ENCODE results near the gene SRC. TPM values are rescaled to one million over a fixed set of nuclear protein-coding genes. Genes with fewer than 3 reads are reported as not detected.

The SRC gene
- total RNA-seq, 4 donors from 2014 or later = 30.6 to 54.7 (median 45.0) TPM

DNA sequence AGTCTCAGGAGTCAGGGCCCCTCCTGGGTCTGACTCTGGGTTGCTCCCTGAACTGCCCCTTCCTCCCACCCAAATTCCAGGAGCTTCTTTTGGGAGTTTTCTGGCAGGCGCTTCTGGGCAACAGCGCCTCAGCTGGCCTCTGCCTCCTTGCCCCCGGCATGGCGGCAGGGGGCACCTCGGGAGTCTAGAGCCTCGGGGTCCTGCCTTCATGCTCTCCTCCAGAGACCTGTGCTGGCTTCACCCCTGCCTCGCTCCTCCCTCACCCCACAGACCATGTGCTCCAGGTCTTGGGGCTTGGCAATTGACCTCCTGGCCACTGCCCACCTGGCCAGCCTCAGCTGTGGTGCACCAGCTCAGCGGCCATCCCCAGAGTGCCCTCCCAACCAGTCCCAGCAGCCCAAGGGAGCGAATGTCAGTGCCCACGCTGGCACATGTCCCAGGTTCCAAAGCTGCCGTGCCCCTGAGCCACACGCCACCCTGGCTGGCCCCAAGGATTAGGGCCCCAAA, 43.4 kb downstream of the SRC start:
- Histone ChIP-seq H3K4me1 (peaks cover 0 to 25% (median 7%) of the 10 kb centered on the region in 3 donors), H3K27me3 (no peaks in the 10 kb centered on the region), H3K27ac (no peak overlapping the region), H3K36me3 (peaks cover 0 to 93% of the 10 kb centered on the region in 2 donors), H3K4me3 (no peak overlapping the region), H3K9me3 (no peaks in the 10 kb centered on the region)
- ATAC-seq = no peak
- no CpG with 5 or more reads among the region's 12 CpGs for WGBS, 2 donors (ENCODE audit: low coverage in 1 of 2)
- TF ChIP-seq POLR2AphosphoS5 (IDR thresholded peaks at IDR 0.05) = no peak
- TF ChIP-seq EP300 (IDR thresholded peaks at IDR 0.05) = no peak
- no peak for TF ChIP-seq POLR2A (IDR thresholded peaks at IDR 0.05)
- TF ChIP-seq, protein P1, sequence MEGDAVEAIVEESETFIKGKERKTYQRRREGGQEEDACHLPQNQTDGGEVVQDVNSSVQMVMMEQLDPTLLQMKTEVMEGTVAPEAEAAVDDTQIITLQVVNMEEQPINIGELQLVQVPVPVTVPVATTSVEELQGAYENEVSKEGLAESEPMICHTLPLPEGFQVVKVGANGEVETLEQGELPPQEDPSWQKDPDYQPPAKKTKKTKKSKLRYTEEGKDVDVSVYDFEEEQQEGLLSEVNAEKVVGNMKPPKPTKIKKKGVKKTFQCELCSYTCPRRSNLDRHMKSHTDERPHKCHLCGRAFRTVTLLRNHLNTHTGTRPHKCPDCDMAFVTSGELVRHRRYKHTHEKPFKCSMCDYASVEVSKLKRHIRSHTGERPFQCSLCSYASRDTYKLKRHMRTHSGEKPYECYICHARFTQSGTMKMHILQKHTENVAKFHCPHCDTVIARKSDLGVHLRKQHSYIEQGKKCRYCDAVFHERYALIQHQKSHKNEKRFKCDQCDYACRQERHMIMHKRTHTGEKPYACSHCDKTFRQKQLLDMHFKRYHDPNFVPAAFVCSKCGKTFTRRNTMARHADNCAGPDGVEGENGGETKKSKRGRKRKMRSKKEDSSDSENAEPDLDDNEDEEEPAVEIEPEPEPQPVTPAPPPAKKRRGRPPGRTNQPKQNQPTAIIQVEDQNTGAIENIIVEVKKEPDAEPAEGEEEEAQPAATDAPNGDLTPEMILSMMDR (IDR thresholded peaks at IDR 0.05) = no peak

DNA sequence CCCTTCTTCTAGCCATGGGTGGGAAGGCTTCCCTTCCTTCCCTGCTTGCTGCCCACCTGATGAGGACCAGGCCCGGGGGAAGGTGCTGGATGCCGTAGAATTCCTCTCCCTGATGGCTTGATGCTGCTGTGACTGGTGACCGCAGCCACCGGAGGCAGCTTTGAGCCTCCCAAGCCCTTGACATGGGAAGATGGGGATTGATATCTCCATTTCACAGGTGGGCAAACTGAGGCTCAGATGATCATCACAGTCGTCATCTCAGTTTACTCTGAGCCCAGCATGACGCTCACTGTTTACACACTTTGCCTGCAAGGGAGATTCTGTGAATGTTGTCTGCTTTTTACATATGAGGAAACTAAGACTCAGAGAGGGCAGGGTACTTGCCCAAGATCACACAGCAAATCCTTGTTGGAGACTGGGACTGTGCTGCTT, 43.9 kb downstream of the SRC start:
- Histone ChIP-seq H3K4me1 (peaks cover 0 to 25% (median 3%) of the 10 kb centered on the region in 3 donors), H3K36me3 (peaks cover 0 to 99% of the 10 kb centered on the region in 2 donors), H3K4me3 (no peak overlapping the region), H3K27ac (no peak overlapping the region), H3K9me3 (no peaks in the 10 kb centered on the region), H3K27me3 (no peaks in the 10 kb centered on the region)
- 100% methylated on average over 2 to 4 of the region's 6 CpGs for WGBS, 2 donors (ENCODE audit: low coverage in 1 of 2)
- TF ChIP-seq POLR2AphosphoS5 (IDR thresholded peaks at IDR 0.05) (no peak), POLR2A (IDR thresholded peaks at IDR 0.05) (no peak), EP300 (IDR thresholded peaks at IDR 0.05) (no peak)
- TF ChIP-seq, protein P1 (IDR thresholded peaks at IDR 0.05) = no peak
- ATAC-seq = no peak

DNA sequence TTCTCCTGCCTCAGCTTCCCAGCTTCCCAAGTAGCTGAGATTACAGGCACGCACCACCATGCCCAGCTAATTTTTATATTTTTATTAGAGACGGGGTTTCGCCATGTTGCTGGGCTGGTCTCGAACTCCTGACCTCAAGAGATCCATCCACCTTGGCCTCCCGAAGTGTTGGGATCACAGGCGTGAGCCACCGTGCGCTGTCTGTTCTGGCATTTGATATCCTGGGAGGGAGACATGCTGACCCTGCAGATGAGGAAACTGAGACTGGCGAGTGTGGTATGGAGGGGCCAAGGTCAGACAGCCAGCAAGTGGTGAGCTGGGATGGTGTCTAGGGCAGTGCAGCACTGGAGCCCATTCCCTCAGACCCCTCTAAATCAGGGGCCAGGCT, 44.6 kb downstream of the SRC start:
- Histone ChIP-seq H3K27ac (no peak overlapping the region), H3K36me3 (peaks cover 0 to 99% of the 10 kb centered on the region in 2 donors), H3K4me1 (peaks cover 0 to 27% (median 6%) of the 10 kb centered on the region in 3 donors), H3K27me3 (no peaks in the 10 kb centered on the region), H3K9me3 (no peaks in the 10 kb centered on the region), H3K4me3 (no peak overlapping the region)
- TF ChIP-seq, protein P1 (IDR thresholded peaks at IDR 0.05) = no peak
- TF ChIP-seq POLR2AphosphoS5 (IDR thresholded peaks at IDR 0.05) (no peak), POLR2A (IDR thresholded peaks at IDR 0.05) (no peak), EP300 (IDR thresholded peaks at IDR 0.05) (no peak)
- WGBS, 2 donors (ENCODE audit: low coverage in 1 of 2) = 85% methylated on average over 4 of the region's 9 CpGs; no CpG with 5 or more reads in 1 of the 2 donors
- no peak for ATAC-seq

DNA sequence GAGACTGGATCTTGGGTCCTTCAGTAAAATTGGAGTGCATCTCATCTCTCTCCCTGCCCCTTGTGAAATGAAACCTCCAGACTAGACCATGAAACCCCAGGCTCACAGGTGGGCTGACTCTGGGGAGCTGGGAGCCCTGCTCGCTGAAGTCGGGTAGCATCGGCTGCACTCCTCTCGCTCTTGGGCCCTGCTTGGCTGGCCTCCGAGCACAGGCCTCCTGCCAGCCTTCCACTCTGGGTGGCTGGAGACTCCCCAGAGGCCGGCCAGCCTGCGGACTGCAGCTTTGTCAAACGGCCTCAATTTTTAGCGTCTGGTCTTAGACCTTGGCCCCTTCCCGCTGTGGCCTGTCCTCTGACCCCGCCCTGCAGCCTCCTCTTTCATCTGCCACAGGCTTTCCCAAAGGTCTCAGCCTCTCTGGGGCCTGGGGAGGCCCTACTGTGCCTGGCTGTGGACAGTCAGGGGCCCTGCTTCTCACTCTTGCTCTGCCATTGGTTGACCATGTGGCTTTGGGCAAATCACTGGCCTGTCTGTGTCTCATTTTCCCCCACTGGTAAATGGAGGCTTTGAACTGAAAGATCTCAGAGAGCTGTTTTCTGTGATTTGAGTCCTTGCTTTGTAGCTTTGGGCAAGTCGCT, 45.1 kb downstream of the SRC start:
- H3K27me3 ChIP-seq = no peaks in the 10 kb centered on the region
- H3K4me1 ChIP-seq = peaks cover 0 to 32% (median 10%) of the 10 kb centered on the region in 3 donors
- no peak for ATAC-seq
- H3K9me3 ChIP-seq = no peaks in the 10 kb centered on the region
- H3K36me3 ChIP-seq = peaks cover 0 to 99% of the 10 kb centered on the region in 2 donors
- no peak for TF ChIP-seq EP300 (IDR thresholded peaks at IDR 0.05)
- no peak for TF ChIP-seq POLR2A (IDR thresholded peaks at IDR 0.05)
- TF ChIP-seq, protein P1 (IDR thresholded peaks at IDR 0.05) = no peak
- no peak for TF ChIP-seq POLR2AphosphoS5 (IDR thresholded peaks at IDR 0.05)
- no peak overlapping the region for H3K4me3 ChIP-seq
- H3K27ac ChIP-seq = no peak overlapping the region
- WGBS, 2 donors (ENCODE audit: low coverage in 1 of 2) = 63% methylated on average over 6 of the region's 12 CpGs; no CpG with 5 or more reads in 1 of the 2 donors

All from gastroesophageal sphincter (tissue), 4 donors.